ENCODE measurements around the gene WDCP.
"Not testable (repeated sequence)": the region's sequence is repeated elsewhere in the genome, so short reads cannot be mapped to it uniquely, and the experiment has no call there.

Gene WDCP

GRCh38 chr2:24058564-24059271 is 11.5 kb upstream of the WDCP start:
- DNase-seq, result no peak

- DNase-seq, result no peak
Observed at GRCh38 chr2:24055750-24056149, 8.6 kb upstream of the WDCP start.

- no peak for DNase-seq
Observed at GRCh38 chr2:24054366-24055010, 7.3 kb upstream of the WDCP start.

GRCh38 chr2:24052951-24053350 is 5.8 kb upstream of the WDCP start:
- DNase-seq, result no peak

GRCh38 chr2:24051833-24052232 is 4.6 kb upstream of the WDCP start:
- DNase-seq, result no peak

GRCh38 chr2:24050041-24050979 is 3.1 kb upstream of the WDCP start:
- DNase-seq, result peak; percentile 80

GRCh38 chr2:24049485-24050021 is 2.4 kb upstream of the WDCP start, which contains the start of gene FKBP1B:
Gene FKBP1B (plus strand): TSS chr2:24049741. CDS start chr2:24049850, 109 bp downstream.
- DNase-seq, result peak; percentile 60

GRCh38 chr2:24048769-24049484 is 1.7 kb upstream of the WDCP start:
- DNase-seq, result peak; percentile 57

- DNase-seq, result no peak
Observed at GRCh38 chr2:24047703-24048033, 477 bp upstream of the WDCP start.

- DNase-seq, result no peak
Observed at GRCh38 chr2:24046599-24046929, 627 bp downstream of the WDCP start.

GRCh38 chr2:24045511-24046508 is 1.4 kb downstream of the WDCP start:
- no peak for DNase-seq

- DNase-seq, result not testable (repeated sequence)
Observed at GRCh38 chr2:24043133-24043532, 4.1 kb downstream of the WDCP start.

GRCh38 chr2:24040511-24040910 is 6.7 kb downstream of the WDCP start:
- DNase-seq, result no peak

- no peak for DNase-seq
Observed at GRCh38 chr2:24038786-24039499, 8.2 kb downstream of the WDCP start.

- no peak for DNase-seq
Observed at GRCh38 chr2:24026233-24026632, 21.0 kb downstream of the WDCP start.

- no peak for DNase-seq
Observed at GRCh38 chr2:24024996-24025663, 22.1 kb downstream of the WDCP start.

- no peak for DNase-seq
Observed at GRCh38 chr2:24024018-24024417, 23.2 kb downstream of the WDCP start.

- DNase-seq, result no peak
Observed at GRCh38 chr2:24022975-24023575, 24.1 kb downstream of the WDCP start.

- no peak for DNase-seq
Observed at GRCh38 chr2:24022324-24022974, 24.7 kb downstream of the WDCP start.

Measured in retina (tissue), 1 donor.